Erythroblast (primary cell): ENCODE data around the gene AGAP1.

Source experiments
- GATA1 ChIP-seq: IDR thresholded peaks from 2 replicates; pipeline ENCODE4 v1.6.1; 2011; ENCODE audit warnings: low read depth, mild to moderate bottlenecking, control low read depth, low read length, moderate library complexity
- POLR2A ChIP-seq: IDR thresholded peaks from 2 replicates; pipeline ENCODE4 v1.6.1; 2011; ENCODE audit warnings: mild to moderate bottlenecking, low read length

DNA sequence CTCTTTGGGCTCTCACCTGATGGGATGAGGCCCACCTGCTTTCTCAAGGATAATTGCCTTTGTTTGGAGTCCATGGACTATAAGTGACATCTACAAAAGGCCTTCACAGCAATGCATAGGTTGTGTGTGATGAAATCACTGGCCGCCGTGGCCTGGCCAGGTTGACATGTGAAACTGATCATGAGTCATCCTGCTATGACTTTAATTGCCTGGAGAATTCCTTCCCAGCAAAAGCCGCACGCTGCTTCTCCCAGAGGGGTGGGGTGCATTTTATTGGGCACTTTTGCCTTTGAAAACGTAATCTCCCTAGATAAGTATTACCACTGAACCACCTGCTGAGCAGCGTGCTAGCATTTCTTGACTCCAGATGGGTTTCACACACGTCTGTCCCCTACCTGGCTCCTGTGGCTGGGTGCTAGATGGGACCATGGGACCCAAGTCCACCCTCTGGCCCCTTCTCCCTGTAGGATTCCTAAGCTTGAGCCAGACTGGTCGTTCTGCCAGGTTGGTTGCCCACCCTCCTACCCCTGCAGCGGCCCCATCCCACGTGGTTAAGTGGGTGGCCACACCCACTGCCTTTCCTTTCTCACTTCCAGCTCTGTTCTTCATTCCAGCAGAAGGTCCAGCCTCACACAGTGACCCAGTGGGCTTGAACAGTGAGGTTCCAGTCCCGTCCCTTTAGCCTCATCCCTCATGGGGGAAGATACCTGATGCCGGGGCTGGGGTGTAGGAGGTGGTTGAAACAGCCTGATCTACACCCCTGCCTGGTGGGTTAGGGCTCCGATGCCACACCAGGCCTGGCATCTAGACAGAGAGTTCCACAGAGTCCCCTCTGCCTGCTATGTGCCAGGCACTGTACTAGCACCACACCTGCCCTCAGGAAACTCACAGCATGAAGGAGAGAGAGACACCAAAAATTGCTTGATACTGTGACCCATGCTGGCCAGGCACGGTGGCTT is 584.7 kb downstream of the AGAP1 start:
- TF ChIP-seq POLR2A: no peak
- TF ChIP-seq GATA1: no peak
